Hematopoietic multipotent progenitor cell (in vitro differentiated cells): Measurements from ENCODE around the gene RGS6. TPM values are rescaled to one million over a fixed set of nuclear protein-coding genes. Genes with fewer than 3 reads are reported as not detected.

Experiments used
- DNase-seq, 3 donors: peaks; one replicate each; pipeline ENCODE4 v3.0.0-alpha.2; 2011 to 2015; ENCODE audit warnings: low read depth in 2 of 3, low spot score in 2 of 3
- total RNA-seq: library from RNA; depleted of rRNA; stranded (reverse); fragments of >200 nt; gene quantifications from one replicate; pipeline ENCODE4 v1.2.3, GENCODE V29; 2012

Gene RGS6
- total RNA-seq, 1 donor = 0.54 TPM

DNA sequence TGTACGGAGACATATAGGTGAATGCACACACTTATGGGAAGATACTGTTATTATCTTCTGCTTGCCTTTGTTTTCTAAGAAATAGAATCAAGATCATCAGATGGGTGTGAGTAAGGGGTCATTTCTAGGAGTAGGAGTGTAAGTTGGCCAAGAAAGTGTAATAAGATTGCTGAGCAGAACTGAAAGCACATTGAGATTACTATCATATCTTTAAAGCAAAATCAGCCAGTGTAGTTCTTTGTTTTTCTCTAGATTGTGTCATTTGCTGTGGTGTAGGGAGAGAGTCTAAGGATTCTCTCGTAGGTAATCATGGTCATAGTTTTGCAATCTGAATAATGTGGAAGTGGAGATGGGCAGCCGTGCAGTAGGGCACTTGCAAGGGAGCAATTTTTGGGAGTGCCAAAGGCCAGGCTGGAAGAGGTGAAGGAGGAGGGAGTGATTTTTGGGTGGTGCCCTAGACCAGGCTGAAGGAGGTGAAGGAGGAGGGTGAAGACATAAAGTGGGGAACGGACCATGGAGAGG, 131.6 kb downstream of the RGS6 start:
- no peak for DNase-seq

DNA sequence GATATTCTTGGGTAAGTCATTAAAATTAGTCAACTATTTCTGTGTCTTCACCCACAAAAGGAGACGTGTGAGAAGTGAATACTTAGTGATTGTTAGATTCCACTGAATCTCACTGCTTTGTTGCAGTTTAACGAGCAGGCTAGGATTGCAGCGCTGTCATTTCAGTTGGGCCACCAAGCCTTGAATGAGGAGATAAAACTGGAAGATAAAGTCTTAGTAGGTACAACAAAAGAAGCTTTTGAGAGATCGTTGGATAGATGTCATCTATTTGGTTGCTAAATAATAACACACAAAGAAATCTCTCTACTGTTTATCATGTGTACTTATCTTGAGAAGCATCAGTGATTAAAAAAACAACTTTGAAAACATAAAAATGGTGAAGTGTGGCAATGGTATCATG, 132.3 kb downstream of the RGS6 start:
- DNase-seq = no peak

DNA sequence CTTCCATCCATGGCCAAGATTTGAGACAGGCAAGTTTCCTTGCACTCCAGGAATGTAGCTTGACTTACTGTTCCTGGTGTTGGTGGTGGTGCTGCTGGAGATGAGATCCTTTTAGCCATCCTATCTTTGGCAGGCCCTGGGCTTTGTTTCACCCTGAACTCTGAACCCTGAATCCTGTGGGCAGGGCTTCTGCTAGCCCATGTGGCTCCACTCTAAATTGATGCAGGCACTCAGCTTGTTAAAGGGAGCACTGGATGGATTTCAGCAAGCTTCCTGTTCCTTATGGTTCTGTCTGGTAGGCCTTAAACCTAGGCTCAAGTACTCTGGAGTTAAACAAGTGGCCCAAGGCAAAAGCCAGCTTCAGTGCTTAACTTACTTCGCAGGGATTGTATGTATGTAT, 138.2 kb downstream of the RGS6 start:
- DNase-seq = no peak

DNA sequence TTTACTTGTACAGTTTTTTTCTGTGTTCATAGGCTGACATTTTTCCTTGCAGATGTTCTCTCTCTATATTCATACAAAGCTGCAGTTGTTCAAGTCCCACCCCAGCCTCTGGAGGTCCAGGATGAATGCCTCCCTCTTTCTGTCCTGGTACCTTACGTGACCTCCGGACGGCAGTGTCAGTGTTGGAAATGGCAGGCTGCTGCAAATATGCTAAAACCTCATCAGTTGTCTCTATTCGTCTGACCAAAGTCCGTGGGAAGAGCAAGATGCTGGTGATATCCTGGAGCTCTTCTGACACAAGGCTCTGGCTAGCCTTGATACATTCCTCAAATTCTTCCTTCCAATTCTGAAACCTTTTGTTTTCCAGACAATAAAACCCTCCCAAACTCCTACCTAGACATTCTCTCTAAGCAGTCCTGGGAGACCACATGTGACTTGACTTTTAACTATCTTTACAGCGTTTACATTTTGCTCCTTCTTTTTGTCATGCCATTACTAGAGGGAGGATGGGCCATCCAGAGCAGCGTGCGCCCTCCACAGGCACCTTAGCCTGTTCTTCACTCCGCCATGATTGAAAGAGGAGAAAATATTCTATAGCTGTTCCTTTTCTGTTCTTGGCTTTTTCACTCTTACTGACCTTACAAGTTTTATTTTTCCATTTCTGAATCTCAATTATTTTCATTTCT, 143.6 kb downstream of the RGS6 start:
- no peak for DNase-seq

DNA sequence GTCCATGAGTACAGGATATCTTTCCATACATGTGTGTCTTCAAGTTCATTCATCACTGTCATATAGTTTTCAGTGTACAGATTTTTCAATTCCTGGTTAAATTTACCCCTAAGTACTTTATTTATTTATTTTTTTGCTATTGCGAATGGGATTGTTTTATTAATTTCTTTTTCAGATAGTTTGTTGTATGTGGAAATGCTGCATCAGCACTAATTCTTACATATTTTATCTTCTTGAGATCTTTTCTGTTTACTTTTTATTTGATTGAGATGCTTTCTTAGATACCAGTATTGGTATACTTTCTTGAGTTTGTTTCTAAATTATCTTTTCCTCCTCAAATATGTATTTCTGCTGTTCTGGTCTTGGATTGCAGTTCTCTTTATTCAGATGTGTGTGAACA, 148.9 kb downstream of the RGS6 start:
- DNase-seq = no peak

DNA sequence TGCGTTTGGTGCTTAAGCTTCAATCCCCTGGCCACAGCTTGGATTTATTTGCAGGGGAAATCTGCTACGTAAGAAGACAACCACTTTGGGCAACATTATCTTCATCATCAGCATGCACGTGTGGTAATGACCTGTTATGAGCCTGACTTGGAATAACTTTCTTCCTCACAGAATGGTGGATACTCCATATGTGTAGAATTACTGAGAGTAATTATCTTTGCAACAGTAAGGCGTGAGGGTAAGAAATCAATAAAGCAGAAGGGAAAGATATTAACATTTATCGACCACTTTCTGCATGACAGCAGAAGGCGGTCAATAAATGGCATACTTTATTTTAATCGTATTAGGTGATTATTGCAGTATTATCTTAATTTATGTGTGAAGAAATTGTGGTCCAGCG, 152.7 kb downstream of the RGS6 start:
- no peak for DNase-seq

DNA sequence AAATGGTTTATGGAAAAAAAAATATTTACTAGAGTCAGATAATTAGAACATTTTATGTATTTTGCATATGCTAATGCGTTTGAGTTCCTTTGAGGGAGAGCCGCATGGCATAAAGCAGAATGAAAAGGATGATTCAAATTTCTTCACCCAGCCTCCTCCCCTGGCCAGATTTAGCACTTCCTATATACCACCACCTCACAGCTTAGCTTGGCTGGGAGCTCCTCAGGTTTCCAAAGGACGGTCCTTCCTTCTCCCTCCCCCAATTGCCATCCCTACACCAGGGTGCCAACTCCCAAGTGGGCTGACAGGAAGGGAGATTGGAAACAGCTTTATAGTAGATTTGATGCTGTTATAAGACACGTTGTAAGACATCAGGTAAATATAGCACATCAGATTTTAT, 157.4 kb downstream of the RGS6 start:
- no peak for DNase-seq

DNA sequence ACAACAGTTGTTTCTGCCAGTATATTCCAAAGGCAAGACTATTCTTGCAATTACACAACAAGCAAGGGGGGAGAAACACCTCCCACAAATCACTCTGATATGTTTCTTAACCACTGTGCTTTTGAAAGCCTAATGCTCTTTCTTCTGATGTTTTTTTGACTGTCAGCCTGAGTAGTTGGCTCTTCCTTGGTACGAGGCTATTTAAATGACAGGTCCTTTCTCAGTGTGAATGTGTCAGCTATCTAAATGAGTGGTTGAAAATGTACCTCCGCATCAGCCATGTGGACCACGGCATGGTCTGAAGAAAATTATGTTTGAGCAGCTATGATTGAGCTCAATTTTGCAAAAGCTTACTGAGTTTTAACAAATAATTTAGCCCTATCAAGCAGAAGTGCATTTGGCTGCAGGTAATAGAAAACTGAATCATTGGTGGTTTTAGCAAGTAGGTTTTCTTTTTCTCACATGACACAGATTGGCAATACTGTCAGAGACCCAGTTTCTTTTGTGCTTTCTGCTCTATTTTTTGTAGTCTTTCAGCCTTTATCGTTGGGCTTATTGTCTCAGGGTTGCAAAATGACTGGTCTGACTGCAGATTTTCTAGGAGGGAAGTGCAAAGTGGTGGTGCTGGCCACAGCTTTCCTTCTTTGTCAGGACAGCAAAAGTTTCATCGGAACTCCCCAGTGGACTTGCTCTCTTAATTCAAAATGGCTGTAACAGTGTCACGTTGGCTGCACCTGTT, 162.8 kb downstream of the RGS6 start:
- no peak for DNase-seq

DNA sequence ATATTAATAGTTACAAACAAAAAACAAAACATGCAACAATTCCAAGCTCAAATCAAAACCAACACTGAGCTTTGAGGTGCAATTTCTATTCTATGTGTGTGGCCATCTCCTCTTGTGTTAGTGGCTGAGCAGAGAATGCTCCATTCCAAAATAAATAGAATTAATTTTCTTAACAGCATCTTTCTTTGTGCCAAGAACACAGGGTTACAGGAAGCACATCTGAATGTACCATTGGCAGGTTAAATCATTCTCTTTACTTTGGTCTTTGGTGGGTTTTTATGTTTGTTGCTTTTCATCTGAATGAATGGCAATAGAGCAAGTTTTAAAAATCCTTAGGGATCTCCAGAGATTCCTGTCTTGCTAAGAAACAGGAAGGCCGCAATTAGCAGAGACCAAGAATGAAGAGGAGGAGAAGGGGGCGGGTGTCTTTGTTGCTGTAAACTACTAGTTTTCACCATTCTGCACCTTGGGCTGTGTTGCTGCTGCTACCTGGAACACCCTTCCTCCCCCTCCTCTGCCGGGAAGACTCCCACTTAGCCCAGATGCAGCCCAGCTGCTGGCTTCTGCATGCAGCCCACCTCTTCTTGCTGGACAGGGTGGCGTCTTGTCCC, 165.0 kb downstream of the RGS6 start:
- DNase-seq = no peak

DNA sequence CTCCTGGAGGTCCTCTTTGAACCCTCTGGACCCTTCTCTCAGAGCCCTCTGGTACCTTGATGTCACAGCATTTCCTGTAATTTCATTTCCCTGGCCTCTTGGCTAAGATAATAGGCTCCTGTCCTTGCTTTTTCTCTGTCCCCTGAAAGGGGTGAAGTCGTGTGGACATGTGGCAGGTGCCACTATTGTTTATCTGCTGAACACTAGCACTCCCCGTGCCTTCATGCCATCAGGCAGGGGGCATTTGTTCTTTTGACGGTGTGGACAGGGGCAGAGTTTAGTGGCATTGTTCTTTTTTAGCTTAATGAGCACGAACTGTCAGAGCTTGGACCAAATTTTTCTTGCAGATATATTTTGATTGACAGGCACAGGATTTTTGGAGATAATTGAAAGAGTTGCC, 166.0 kb downstream of the RGS6 start:
- DNase-seq = no peak

DNA sequence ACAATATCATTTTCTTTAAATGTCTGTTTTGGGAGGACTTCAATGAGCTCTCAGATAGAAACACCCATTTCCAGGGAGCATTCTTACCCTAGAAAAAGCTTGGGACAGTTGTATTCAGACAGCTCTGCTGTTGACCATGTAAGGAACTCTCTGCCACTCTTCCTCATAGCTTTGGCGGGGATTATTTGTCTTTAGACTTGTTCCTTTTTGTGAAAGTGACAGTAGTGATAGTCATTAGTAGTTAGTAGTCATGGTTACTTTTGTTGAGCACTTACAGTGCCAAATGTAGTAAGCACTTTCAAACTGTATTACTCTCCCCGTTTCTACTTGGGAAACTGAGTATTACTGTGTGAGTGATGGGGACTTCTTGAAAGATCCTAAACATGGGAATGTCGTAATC, 167.3 kb downstream of the RGS6 start:
- DNase-seq = no peak

DNA sequence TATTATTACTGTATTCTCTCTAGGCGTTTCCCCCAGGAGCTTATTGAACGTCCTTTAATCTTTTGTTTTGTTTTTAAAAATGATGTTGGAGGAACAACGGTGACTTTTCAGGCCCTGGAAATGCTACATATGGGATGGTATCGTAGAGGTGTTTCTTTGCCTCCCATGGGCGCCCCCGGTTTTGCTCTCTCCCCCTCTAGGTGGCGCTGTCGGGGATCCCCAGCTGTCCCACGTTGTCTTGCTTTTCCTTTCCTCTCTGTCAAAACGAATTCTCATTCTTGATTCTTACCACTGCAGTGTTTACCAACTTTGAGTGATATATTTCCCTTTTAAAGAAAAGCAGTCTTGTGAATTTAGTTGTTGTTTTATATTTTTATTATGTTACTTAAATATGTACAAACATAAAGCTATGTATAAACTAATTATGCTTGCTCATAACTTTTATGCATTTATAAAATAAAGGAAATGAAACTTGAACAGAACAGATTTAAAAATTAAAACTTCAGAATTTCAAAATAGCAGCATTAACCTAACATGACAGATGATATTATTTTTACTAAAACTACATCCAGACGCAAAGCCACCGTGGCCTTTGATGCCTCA, 171.9 kb downstream of the RGS6 start:
- DNase-seq = peak in 2 of 3 donors; percentile 38 to 60

DNA sequence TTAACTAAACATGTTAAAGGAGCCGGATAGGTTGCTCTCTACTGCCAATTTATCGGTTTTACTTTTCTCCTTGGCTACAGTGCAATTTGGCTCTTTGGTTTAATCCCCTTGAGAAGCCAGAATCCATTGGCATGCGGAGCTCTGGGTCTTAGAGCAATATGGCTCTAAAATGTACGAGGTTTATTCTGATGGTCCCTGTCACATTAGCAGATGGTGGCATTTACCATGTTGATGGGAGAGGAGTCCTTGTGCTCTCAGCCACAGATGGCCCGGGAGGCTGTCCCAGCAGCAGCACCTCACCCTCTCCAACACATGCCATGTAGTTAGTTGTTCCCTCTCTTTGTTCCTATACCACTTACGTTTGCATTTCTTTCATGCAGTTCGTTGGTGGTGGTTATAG, 179.7 kb downstream of the RGS6 start:
- no peak for DNase-seq

DNA sequence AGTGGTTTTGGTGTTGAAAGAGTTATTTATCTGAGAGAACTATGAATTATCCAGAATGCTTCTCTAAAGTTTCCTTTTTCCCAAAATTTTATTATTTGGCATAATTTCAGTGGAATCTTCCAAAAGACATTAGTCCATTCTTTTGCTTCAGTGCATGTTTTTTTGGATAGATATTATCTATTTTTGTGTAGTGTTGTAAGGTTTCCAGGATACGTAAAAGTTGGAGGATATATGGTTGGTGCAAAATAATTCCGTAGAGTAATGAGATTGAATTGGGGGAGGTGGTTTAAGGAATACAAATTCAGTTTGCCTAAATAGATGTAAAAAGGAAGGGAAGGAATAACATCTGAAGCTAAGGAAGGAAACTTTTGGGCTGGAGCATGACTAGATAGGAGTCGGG, 186.6 kb downstream of the RGS6 start:
- no peak for DNase-seq

DNA sequence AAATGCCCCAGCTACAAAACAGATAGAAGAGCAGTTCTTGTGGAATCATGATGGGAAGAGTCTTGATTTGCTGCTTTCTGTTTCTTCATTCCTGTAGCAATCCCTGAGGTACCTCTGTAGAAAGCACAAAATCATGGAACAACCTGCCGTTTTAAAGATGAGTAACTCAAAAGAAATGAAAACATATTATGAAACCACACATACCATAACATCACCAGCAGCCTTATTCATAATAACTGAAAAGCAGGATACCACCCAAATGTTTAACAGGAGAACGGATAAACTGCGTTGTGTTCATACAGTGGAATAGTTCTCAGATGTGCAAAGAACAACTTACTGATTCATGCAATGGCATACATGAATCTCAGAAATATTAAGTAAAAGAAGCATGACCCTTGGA, 188.1 kb downstream of the RGS6 start:
- DNase-seq = no peak

DNA sequence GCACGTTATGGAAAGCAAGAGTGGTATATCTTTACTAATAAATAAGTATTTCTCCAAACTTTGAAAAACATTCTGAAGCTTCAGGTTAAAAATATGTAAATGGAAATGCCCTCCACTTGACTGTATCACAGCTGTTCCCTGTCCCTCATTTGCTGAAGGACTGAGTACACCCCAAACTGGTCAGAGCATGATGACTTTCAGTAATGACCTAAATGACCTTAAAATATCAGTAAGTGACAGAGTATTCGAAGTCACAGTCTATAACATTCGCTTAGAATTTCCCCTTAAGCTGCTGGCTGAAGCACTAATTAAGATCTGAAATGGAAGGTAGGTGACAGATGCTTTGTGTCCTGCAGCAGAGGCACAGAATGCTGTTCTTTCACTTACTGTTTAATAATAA, 191.5 kb downstream of the RGS6 start:
- no peak for DNase-seq

DNA sequence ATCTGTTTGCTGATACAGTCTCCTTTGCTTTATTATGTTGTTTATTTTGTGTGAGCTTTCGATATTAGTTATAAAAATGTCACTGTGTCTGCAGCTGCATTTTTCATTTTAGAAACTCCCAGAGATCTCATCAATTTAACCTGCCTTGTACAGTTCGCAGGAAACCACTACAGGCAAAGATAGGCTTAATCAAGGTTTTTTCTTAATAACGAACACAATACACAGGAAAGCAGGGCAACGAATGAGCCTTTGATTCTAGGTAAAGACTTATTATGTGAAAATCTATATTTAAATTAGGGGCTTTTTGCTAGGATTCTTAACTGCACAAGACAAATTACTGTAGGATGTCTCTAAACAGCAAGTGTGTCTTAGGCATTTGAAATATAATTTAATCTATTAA, 191.9 kb downstream of the RGS6 start:
- no peak for DNase-seq

DNA sequence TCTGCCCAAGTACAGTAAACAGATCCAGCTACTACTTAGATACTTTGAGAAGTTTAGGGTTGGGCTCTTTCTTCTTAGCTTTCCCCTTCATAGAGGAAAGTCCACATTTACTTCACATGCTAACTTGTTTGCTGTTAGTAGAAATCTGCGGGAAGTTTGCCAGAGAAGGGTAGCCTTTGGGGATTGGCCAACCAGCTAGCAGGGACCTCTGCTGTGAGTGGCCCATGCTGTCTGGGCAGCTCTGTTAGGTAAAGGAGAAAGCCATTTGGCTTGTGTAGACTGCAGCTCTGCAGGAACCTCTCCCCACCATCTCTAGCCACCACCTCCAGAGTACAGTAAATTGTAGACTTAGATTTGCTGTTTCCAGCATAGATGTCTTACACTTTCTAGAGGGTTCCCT, 193.9 kb downstream of the RGS6 start:
- DNase-seq = no peak

DNA sequence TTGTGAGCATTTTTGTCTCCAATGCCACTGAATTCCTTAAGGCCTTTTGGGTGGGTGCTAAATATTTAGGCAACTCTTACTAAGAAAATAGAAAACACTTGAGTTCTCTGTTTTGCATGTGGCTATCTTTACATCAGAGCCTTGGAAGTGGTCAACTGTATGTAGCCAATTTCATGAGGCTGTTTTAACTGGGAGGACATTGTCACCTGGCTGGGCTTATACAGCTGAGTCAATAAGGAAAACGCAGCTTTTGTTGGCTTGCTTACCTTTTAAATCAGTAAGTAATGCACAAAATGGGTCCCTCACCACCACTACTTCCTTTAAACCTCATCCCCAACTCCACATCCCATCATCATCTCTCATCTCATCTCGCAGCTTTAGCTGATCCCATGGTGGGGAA, 194.3 kb downstream of the RGS6 start:
- DNase-seq = no peak

DNA sequence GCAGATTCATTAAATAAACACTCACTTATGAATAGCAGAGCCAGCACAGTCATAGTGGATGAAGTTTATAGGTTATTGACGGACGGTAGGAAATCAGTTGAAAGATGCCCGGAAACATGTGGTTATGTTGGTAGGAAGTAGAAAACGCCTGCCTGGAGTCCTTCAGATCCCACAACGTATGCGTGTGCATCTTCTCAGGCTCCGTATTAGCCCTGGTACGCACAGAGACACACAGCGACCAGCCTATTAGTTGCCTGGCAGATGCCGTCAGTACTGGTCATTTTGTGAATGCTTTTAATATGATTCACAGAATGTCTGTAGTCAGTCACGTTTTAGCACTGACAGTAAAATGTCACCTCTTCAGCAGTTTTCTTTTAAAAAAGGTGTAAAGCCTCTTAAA, 196.4 kb downstream of the RGS6 start:
- DNase-seq = peak in 2 of 3 donors; percentile 10 to 59

DNA sequence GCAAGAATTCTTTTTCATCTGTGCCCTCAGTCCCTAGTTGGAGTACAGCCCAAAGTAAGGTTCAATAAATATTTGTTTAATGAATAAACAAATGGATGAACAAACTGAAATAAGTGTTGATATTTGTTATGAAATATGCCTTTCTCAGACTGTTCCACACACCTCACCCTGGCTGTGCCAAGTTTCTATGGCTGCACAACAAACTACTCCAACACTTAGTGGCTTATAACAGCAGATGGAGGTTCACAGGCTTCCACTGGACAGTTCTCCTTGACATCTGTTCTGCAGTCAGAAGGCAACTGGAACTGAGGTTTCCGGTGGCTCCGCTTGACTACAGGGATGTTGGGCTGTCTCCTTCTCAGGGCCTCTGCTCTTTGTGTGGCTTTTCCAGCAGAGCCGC, 197.1 kb downstream of the RGS6 start:
- DNase-seq = peak in 1 of 3 donors; percentile 15

DNA sequence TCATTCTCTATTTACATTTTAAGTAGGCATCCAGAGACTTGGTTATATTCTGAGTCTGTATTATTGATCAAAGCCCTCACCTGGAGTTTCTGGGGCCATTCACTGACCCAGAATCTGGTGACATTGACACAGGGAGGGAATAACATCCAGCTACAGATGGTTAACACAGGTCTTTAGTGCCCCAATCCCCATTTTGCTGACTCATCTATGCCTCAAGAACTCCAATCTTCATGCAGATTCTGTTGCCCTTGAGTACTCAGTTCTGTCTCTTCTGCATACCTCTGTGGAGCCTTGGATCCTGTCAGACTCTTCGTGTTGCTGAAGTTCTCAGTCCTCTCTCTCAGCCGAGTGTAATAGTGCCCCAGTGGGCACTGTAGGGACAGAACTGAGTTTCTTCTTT, 208.9 kb downstream of the RGS6 start:
- DNase-seq = no peak
